GM12878 (cell line): ENCODE data around the gene TRMU. TPM values are rescaled to one million over a fixed set of nuclear protein-coding genes. Genes with fewer than 3 reads are reported as not detected.

Experiments used
- ATAC-seq: fragments of 200-7000 bp; cut with Tn5 transposase; 3 replicates; pipeline ENCODE4 v1.9.1; 2020; ENCODE audit warnings: mild to moderate bottlenecking, moderate library complexity
- BruUV-seq: library from RNA; stranded (reverse); fragments of 400-500 nt; replicated peaks from 2 replicates; lab custom pipeline; 2021; lab: Mats Ljungman, UMichigan
- CTCF ChIA-PET: fragments of 300-600 bp; sonication (Branson Sonifier 250); formaldehyde crosslinking; extraction: SDS; loops from one replicate; lab custom pipeline; 2021; ENCODE audit warnings: inconsistent platforms; lab: Yijun Ruan, JAX
- POLR2A ChIA-PET: fragments of 350-600 bp; formaldehyde crosslinking; extraction: SDS; loops from one replicate; lab custom pipeline; 2021; ENCODE audit warnings: inconsistent platforms; lab: Charles Lee
- RAD21 ChIA-PET: fragments of 300-600 bp; sonication (Branson Sonifier 250); formaldehyde crosslinking; loops from one replicate; lab custom pipeline; 2023; ENCODE audit warnings: antibody characterized with exemption; ENCODE audit not compliant: unreplicated experiment; lab: Charles Lee
- SMC1A ChIA-PET: fragments of 300-600 bp; sonication (Branson Sonifier 250); formaldehyde crosslinking; loops from one replicate; lab custom pipeline; 2023; ENCODE audit not compliant: unreplicated experiment, uncharacterized antibody; lab: Charles Lee
- DNase-seq: peaks from one replicate; pipeline ENCODE4 v3.0.0-alpha.2; 2011; ENCODE audit warnings: low read depth, low spot score
- FAIRE-seq: peaks from 3 replicates; lab custom pipeline; 2011; peaks lifted over from hg19 to GRCh38; lab: Jason Lieb, UNC
- H2AFZ ChIP-seq: 2 replicates; pipeline ENCODE4 v1.6.0; 2011; ENCODE audit warnings: low read depth, low read length, control low read depth; ENCODE audit not compliant: control insufficient read depth
- H3K27ac ChIP-seq: 2 replicates; pipeline ENCODE4 v1.5.1; 2011; ENCODE audit warnings: control low read depth; ENCODE audit not compliant: control insufficient read depth, insufficient read depth
- H3K27me3 ChIP-seq, 2 experiments: replicated peaks in 1 of 2; 2 replicates each; pipeline versions ENCODE4 v1.6.0 to v1.6.1; 2011; ENCODE audit warnings: low read length in 1 of 2; ENCODE audit not compliant: control insufficient read depth in 2 of 2, insufficient read depth in 2 of 2
- H3K36me3 ChIP-seq, 2 experiments: 2 replicates each; pipeline ENCODE4 v1.5.1; 2011; ENCODE audit warnings: low read length in 1 of 2; ENCODE audit not compliant: control insufficient read depth in 2 of 2, insufficient read depth in 2 of 2
- H3K4me1 ChIP-seq: 2 replicates; pipeline ENCODE4 v1.6.1; 2011; ENCODE audit warnings: mild to moderate bottlenecking, low read length, moderate library complexity, mixed read lengths; ENCODE audit not compliant: control insufficient read depth, insufficient read depth
- H3K4me2 ChIP-seq: 2 replicates; pipeline ENCODE4 v1.6.0; 2011; ENCODE audit warnings: control low read depth; ENCODE audit not compliant: control insufficient read depth, insufficient read depth
- H3K4me3 ChIP-seq: fragments of 200-600 bp; sonication (generic); 2 replicates; pipeline ENCODE4 v1.5.1; 2016
- H3K79me2 ChIP-seq: 2 replicates; pipeline ENCODE4 v1.6.0; 2011; ENCODE audit warnings: low read length; ENCODE audit not compliant: control insufficient read depth, insufficient read depth
- H3K9ac ChIP-seq: 2 replicates; pipeline ENCODE4 v1.8.0; 2011; ENCODE audit warnings: low read length, control low read depth, mixed read lengths; ENCODE audit not compliant: control insufficient read depth, insufficient read depth
- H3K9me3 ChIP-seq: replicated peaks from 3 replicates; pipeline ENCODE4 v1.5.1; 2011; ENCODE audit warnings: mild to moderate bottlenecking, low read length; ENCODE audit not compliant: control insufficient read depth, insufficient read depth
- H4K20me1 ChIP-seq: 2 replicates; pipeline ENCODE4 v1.6.0; 2011; ENCODE audit not compliant: control insufficient read depth, insufficient read depth
- CHD1 ChIP-seq: IDR thresholded peaks from 2 replicates; pipeline ENCODE4 v1.6.1; 2012; ENCODE audit warnings: low read depth, low read length, improper control_type of control experiment
- CREM ChIP-seq: IDR thresholded peaks from 2 replicates; pipeline ENCODE4 v1.6.1; 2014; ENCODE audit warnings: antibody characterized with exemption, low read depth
- EED ChIP-seq: sonication (generic); IDR thresholded peaks from 2 replicates; pipeline ENCODE4 v1.6.1; 2016; ENCODE audit warnings: antibody characterized with exemption, low read depth
- HCFC1 ChIP-seq: fragments of 150-350 bp; IDR thresholded peaks from 2 replicates; pipeline ENCODE4 v1.6.1; 2014; ENCODE audit warnings: low read length
- HDAC2 ChIP-seq: fragments of 200-600 bp; sonication (generic); IDR thresholded peaks from 2 replicates; pipeline ENCODE4 v1.6.1; 2017
- HDGF ChIP-seq: fragments of 450-650 bp; IDR thresholded peaks from 2 replicates; pipeline ENCODE4 v1.6.1; 2016; ENCODE audit warnings: antibody characterized with exemption
- PAX5 ChIP-seq: IDR thresholded peaks from 2 replicates; pipeline ENCODE4 v1.6.1; 2011; ENCODE audit warnings: low read depth, low read length, borderline replicate concordance
- POLR2AphosphoS5 ChIP-seq: IDR thresholded peaks from 2 replicates; pipeline ENCODE4 v1.6.1; 2011; ENCODE audit warnings: mild to moderate bottlenecking, low read length, inconsistent platforms
- RFX5 ChIP-seq: IDR thresholded peaks from 2 replicates; pipeline ENCODE4 v1.6.1; 2011; ENCODE audit warnings: low read depth, low read length, improper control_type of control experiment
- SIN3A ChIP-seq: IDR thresholded peaks from 2 replicates; pipeline ENCODE4 v1.6.1; 2012; ENCODE audit warnings: low read depth, low read length, improper control_type of control experiment
- SMAD1 ChIP-seq: fragments of 450-650 bp; IDR thresholded peaks from 2 replicates; pipeline ENCODE4 v1.6.1; 2018; ENCODE audit warnings: mild to moderate bottlenecking, low read depth; ENCODE audit not compliant: partially characterized antibody
- SMAD5 ChIP-seq: IDR thresholded peaks from 2 replicates; pipeline ENCODE4 v1.6.1; 2016; ENCODE audit warnings: antibody characterized with exemption, low read depth
- STAT3 ChIP-seq: IDR thresholded peaks from 2 replicates; pipeline ENCODE4 v1.6.1; 2011; ENCODE audit warnings: low read depth, low read length, improper control_type of control experiment
- SUZ12 ChIP-seq: fragments of 200-600 bp; sonication (generic); IDR thresholded peaks from one replicate; pipeline ENCODE4 v1.6.1; 2018; ENCODE audit warnings: antibody characterized with exemption, mild to moderate bottlenecking; ENCODE audit not compliant: unreplicated experiment
- ZNF622 ChIP-seq: fragments of 450-650 bp; IDR thresholded peaks from 2 replicates; pipeline ENCODE4 v1.6.1; 2017; ENCODE audit warnings: mild to moderate bottlenecking, inconsistent platforms
- WGBS: methylation state at CpG from one replicate; pipeline ENCODE4 v1.1.6; 2016; ENCODE audit warnings: low lambda C conversion rate; ENCODE audit not compliant: insufficient replicate concordance, insufficient coverage; ENCODE audit errors: missing lambda C conversion rate; 5-methylcytosine and 5-hydroxymethylcytosine counted together
- in situ Hi-C: fragments of 300-500 bp; cut with MboI; formaldehyde crosslinking; loops from 9 replicates; pipeline ENCODE4 v1.14.3; 2018; ENCODE audit warnings: mixed read lengths
- intact Hi-C: fragments of 100-400 bp; cut with micrococcal nuclease; formaldehyde crosslinking; loops from one replicate; pipeline ENCODE4 v1.14.2; 2022; ENCODE audit not compliant: unreplicated experiment
- polyA plus RNA-seq, 11 experiments: library from polyadenylated mRNA; depleted of rRNA in 4 of 11; unstranded in 6 of 11; stranded (reverse) in 5 of 11; fragments of >200 nt; fragmentation: Nextera tagmentation in 4 of 11; fragmentation: Illumina TruSeq in 1 of 11; extraction: Ambion mirVana in 4 of 11; extraction: Trizol in 1 of 11; gene quantifications; 1 replicate in 1 of 11; 2 replicates in 10 of 11; pipeline versions ENCODE4 v1.2.1 to v1.2.3, GENCODE V29; 2011 to 2016; ENCODE audit warnings: inconsistent platforms in 2 of 11, missing spikeins in 2 of 11, low read depth in 1 of 11
- total RNA-seq, 4 experiments: library from RNA; depleted of rRNA in 3 of 4; stranded (reverse); fragments of >200 nt in 3 of 4; fragmentation: Illumina TruSeq in 1 of 4; extraction: Trizol in 1 of 4; gene quantifications; 2 replicates each; pipeline versions ENCODE4 v1.2.1 to v1.2.3, GENCODE V29; 2013 to 2021
- TF ChIP-seq, protein P1 (sequence below): IDR thresholded peaks from 2 replicates; pipeline ENCODE4 v1.6.1; 2011; ENCODE audit warnings: mild to moderate bottlenecking, low read depth, low read length, moderate library complexity; ENCODE audit not compliant: insufficient replicate concordance
- TF ChIP-seq, protein P2 (sequence below): fragments of 450-650 bp; IDR thresholded peaks from 2 replicates; pipeline ENCODE4 v1.6.1; 2017; ENCODE audit warnings: mild to moderate bottlenecking, moderate library complexity

The TRMU gene
- total and polyA plus RNA-seq, 10 of the 15 experiments (the other 5 are each of a cell fraction or from before 2014, with no cell fraction given): 3.5 to 57.0 (median 44.0) TPM

DNA sequence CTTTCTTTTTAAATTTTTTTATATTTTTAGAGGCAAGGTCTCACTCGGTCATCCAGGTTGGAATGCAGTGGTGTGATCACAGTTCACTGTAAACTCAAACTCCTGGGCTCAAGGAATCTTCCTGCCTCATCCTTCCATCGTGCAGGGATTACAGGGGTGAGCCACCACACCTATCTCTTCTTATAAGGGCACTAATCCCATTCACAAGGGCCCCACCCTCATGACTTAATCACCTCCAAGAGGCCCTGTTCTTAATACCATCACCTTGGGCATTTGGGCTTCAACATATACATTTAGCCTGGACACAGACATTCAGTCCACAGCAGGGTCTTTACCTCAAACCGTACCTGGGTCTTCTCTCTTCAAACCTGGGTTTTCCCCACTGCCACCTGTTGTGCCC lies 43.3 kb upstream of the TRMU start:
- no peak overlapping the region for H3K4me3 ChIP-seq
- RAD21 ChIA-PET: no interaction called here
- H3K4me1 ChIP-seq: peaks cover 36% of the 10 kb centered on the region
- FAIRE-seq: no peak
- CTCF ChIA-PET: no interaction called here
- DNase-seq: no peak
- H3K27ac ChIP-seq: no peak overlapping the region
- no peak for TF ChIP-seq HDGF
- no peak for TF ChIP-seq POLR2AphosphoS5
- TF ChIP-seq SIN3A: no peak
- TF ChIP-seq SMAD1: no peak
- TF ChIP-seq SMAD5: no peak
- no peak for TF ChIP-seq RFX5
- no peak for TF ChIP-seq CREM
- TF ChIP-seq HCFC1: no peak
- no peak for TF ChIP-seq EED
- no peak for TF ChIP-seq STAT3
- TF ChIP-seq HDAC2: no peak
- TF ChIP-seq, protein P1, sequence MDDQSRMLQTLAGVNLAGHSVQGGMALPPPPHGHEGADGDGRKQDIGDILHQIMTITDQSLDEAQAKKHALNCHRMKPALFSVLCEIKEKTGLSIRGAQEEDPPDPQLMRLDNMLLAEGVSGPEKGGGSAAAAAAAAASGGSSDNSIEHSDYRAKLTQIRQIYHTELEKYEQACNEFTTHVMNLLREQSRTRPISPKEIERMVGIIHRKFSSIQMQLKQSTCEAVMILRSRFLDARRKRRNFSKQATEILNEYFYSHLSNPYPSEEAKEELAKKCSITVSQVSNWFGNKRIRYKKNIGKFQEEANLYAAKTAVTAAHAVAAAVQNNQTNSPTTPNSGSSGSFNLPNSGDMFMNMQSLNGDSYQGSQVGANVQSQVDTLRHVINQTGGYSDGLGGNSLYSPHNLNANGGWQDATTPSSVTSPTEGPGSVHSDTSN: no peak
- TF ChIP-seq CHD1: no peak
- TF ChIP-seq, protein P2, sequence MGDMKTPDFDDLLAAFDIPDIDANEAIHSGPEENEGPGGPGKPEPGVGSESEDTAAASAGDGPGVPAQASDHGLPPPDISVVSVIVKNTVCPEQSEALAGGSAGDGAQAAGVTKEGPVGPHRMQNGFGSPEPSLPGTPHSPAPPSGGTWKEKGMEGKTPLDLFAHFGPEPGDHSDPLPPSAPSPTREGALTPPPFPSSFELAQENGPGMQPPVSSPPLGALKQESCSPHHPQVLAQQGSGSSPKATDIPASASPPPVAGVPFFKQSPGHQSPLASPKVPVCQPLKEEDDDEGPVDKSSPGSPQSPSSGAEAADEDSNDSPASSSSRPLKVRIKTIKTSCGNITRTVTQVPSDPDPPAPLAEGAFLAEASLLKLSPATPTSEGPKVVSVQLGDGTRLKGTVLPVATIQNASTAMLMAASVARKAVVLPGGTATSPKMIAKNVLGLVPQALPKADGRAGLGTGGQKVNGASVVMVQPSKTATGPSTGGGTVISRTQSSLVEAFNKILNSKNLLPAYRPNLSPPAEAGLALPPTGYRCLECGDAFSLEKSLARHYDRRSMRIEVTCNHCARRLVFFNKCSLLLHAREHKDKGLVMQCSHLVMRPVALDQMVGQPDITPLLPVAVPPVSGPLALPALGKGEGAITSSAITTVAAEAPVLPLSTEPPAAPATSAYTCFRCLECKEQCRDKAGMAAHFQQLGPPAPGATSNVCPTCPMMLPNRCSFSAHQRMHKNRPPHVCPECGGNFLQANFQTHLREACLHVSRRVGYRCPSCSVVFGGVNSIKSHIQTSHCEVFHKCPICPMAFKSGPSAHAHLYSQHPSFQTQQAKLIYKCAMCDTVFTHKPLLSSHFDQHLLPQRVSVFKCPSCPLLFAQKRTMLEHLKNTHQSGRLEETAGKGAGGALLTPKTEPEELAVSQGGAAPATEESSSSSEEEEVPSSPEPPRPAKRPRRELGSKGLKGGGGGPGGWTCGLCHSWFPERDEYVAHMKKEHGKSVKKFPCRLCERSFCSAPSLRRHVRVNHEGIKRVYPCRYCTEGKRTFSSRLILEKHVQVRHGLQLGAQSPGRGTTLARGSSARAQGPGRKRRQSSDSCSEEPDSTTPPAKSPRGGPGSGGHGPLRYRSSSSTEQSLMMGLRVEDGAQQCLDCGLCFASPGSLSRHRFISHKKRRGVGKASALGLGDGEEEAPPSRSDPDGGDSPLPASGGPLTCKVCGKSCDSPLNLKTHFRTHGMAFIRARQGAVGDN: no peak
- TF ChIP-seq SUZ12: no peak
- TF ChIP-seq ZNF622: no peak
- TF ChIP-seq PAX5: no peak
- TF ChIP-seq, all 136 proteins: peak for 0
- Histone ChIP-seq H3K36me3 (peaks cover 0 to 3% of the 10 kb centered on the region in 2 experiments; a peak in 2 of 4 replicates), H3K27me3 (no peaks in the 10 kb centered on the region), H3K9ac (no peak overlapping the region), H4K20me1 (no peaks in the 10 kb centered on the region), H2AFZ (no peak overlapping the region), H3K4me2 (no peak overlapping the region), H3K79me2 (peaks cover 23% of the 10 kb centered on the region), H3K9me3 (no peaks in the 10 kb centered on the region; the same call in 2 of the 3 replicates)
- intact Hi-C loops: no loop called here
- in situ Hi-C loops: no loop called here
- SMC1A ChIA-PET: no interaction called here
- BruUV-seq: no TSS peak
- 95% methylated on average over 3 of the region's 3 CpGs for WGBS
- ATAC-seq: no peak
- POLR2A ChIA-PET: no interaction called here
